GM19043 (cell line): ENCODE results near the gene RER1.

Experiments used
- ATAC-seq: cut with Tn5 transposase; IDR thresholded peaks from one replicate; pipeline ENCODE4 v1.9.1; 2021; ENCODE audit warnings: low read depth; ENCODE audit not compliant: unreplicated experiment

RER1 gene

GRCh38 chr1:2353551-2354438 is 37.8 kb upstream of the RER1 start:
- no peak for ATAC-seq

- no peak for ATAC-seq
Measured at GRCh38 chr1:2354511-2355372, 36.9 kb upstream of the RER1 start.

GRCh38 chr1:2355373-2356261 is 36.0 kb upstream of the RER1 start:
- no peak for ATAC-seq

GRCh38 chr1:2356401-2356800 is 35.2 kb upstream of the RER1 start:
- no peak for ATAC-seq

GRCh38 chr1:2356911-2357845 is 34.5 kb upstream of the RER1 start:
- ATAC-seq: no peak

- no peak for ATAC-seq
Measured at GRCh38 chr1:2358072-2358471, 33.6 kb upstream of the RER1 start.

GRCh38 chr1:2358651-2359640 is 32.7 kb upstream of the RER1 start:
- no peak for ATAC-seq

GRCh38 chr1:2360588-2361364 is 30.9 kb upstream of the RER1 start:
- ATAC-seq: no peak

GRCh38 chr1:2363847-2364513 is 27.7 kb upstream of the RER1 start:
- ATAC-seq: no peak

- ATAC-seq: no peak
Measured at GRCh38 chr1:2368053-2368744, 23.4 kb upstream of the RER1 start.

- ATAC-seq: no peak
Measured at GRCh38 chr1:2372551-2373490, 18.8 kb upstream of the RER1 start.

- ATAC-seq: no peak
Measured at GRCh38 chr1:2373551-2374251, 17.9 kb upstream of the RER1 start.

- no peak for ATAC-seq
Measured at GRCh38 chr1:2374252-2375155, 17.1 kb upstream of the RER1 start.
